HFF-Myc (cell line): ENCODE results near the gene PALMD.

ENCODE experiments used
- DNase-seq: peaks from one replicate; pipeline ENCODE4 v3.0.0-alpha.2; 2011; ENCODE audit warnings: low read depth; ENCODE audit errors: extremely low read depth
- H3K4me3 ChIP-seq: replicated peaks from 2 replicates; pipeline ENCODE4 v1.5.1; 2011; ENCODE audit warnings: low read depth, mild to moderate bottlenecking, control low read depth, low read length
- TF ChIP-seq, protein P1 (sequence below): IDR thresholded peaks from 2 replicates; pipeline ENCODE4 v1.5.1; 2012; ENCODE audit warnings: mild to moderate bottlenecking, low read depth, low read length, control low read depth; ENCODE audit errors: missing control alignments

The PALMD gene

DNA sequence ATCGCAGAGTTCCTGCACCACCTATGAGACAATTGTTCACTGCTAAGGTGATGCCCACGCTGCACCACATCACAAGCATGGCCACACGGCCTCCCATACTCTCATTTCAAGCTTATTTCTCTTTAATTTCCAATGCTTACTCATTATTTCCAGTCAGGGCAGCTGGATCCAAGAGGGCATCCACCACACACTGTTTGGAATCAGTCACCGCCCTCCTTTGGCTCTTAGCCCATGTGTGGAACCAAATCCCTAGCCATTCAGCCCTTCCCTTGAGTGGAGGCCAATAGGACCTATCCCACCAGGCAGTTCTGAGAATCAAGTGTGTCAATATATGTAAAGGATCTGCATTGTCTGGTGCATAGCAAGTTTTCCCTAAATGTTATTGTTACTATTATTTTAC lies 26.3 kb upstream of the PALMD start:
- TF ChIP-seq, protein P1, sequence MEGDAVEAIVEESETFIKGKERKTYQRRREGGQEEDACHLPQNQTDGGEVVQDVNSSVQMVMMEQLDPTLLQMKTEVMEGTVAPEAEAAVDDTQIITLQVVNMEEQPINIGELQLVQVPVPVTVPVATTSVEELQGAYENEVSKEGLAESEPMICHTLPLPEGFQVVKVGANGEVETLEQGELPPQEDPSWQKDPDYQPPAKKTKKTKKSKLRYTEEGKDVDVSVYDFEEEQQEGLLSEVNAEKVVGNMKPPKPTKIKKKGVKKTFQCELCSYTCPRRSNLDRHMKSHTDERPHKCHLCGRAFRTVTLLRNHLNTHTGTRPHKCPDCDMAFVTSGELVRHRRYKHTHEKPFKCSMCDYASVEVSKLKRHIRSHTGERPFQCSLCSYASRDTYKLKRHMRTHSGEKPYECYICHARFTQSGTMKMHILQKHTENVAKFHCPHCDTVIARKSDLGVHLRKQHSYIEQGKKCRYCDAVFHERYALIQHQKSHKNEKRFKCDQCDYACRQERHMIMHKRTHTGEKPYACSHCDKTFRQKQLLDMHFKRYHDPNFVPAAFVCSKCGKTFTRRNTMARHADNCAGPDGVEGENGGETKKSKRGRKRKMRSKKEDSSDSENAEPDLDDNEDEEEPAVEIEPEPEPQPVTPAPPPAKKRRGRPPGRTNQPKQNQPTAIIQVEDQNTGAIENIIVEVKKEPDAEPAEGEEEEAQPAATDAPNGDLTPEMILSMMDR, result no peak
- no peak for DNase-seq
- no peak overlapping the region for H3K4me3 ChIP-seq

DNA sequence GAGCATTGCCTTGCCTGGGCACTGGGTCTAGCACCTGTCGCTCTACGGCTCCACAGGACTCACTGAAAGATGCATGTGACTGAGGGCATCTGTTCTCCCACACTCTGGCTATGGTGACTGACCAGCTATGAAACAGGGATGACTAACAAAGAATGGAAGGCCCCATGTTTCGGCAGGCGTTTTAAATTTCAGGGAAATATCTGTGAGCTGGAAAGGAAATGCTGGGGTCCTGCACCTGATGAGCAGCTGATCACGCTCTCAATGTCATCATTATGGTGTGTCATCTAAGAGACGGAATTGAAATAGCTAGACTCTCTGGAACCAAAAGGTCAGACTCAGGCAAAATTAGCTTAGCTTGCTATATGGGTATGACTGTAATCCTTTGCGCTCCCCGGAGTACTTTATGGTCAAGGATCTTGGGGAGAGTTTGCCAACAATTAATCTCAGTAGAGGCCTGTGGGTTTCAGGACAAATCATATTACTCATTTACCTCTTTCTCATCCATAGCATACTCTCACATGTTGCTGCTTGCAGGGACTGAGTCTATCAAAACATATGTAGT lies 24.5 kb upstream of the PALMD start:
- H3K4me3 ChIP-seq, result no peak overlapping the region
- no peak for DNase-seq
- TF ChIP-seq, protein P1, result no peak

DNA sequence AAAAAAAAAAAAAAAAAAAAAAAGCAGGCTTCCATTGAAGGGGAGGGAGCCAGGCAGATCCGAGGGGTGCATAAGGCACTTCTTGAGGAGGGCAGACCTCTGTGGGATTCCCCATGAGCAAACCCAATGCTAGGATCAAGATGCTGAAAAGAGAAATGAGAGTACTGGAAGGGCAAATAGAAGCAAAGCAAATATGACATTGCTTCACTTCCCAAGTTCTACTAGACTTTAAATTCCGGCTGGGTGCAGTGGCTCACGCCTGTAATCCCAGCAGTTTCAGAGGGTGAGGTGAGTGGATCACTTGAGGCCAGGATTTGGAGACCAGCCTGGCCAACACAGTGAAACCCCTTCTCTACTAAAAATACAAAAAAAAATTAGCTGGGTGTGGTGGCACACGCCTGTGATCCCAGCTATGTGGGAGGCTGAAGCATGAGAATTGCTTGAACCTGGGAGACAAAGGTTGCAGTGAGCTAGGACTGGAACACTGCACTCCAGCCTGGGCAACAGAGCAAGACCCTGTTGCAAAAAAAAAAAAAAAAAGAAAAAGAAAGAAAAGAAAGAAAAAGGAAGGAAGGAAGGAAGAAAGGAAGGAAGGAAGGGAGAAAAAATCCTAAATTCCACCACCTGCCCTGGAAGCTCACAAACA lies 23.1 kb upstream of the PALMD start:
- TF ChIP-seq, protein P1, result no peak
- no peak for DNase-seq
- H3K4me3 ChIP-seq, result no peak overlapping the region

DNA sequence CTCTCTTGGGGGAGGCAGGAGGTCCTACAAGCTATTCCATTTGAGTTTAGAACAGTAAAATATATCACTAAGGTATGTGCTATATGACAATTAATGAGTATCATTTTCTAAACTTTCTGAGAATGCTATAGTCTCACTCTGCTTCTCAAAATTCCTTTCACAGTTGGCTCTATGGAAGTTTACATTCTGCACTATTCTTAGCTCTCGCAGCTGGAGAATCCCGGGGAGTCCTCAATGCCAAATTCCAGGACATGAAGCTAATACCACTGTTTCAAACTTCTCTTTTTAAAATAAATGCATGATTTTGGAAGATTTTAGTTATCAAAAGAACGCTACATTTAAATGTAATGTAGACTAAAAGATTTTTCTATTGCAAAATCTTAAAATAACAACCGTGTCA lies 22.4 kb upstream of the PALMD start:
- no peak overlapping the region for H3K4me3 ChIP-seq
- DNase-seq, result no peak

GRCh38 chr1:99627615-99628014 lies 18.3 kb upstream of the PALMD start:
- no peak for DNase-seq
- H3K4me3 ChIP-seq, result no peak overlapping the region
- TF ChIP-seq, protein P1, result no peak

More for the DNA sequence above, 22.4 kb upstream of the PALMD start:
- TF ChIP-seq, protein P1, result no peak

GRCh38 chr1:99629164-99629563 lies 16.7 kb upstream of the PALMD start:
- TF ChIP-seq, protein P1, result no peak
- no peak overlapping the region for H3K4me3 ChIP-seq
- no peak for DNase-seq
